ENCODE measurements around the gene GZMM. TPM values are rescaled to one million over a fixed set of nuclear protein-coding genes. Genes with fewer than 3 reads are reported as not detected.

The GZMM gene
- polyA plus RNA-seq, 3 donors: 0.14 to 0.49 (median 0.36) TPM

GRCh38 chr19:558770-559439 lies 15.1 kb downstream of the GZMM start:
- no peak for DNase-seq

GRCh38 chr19:560121-560520 lies 16.3 kb downstream of the GZMM start:
- DNase-seq: no peak

GRCh38 chr19:566403-566802 lies 22.6 kb downstream of the GZMM start:
- DNase-seq: no peak

- DNase-seq: no peak
Observed at GRCh38 chr19:566844-567243, 23.0 kb downstream of the GZMM start.

GRCh38 chr19:567296-567900 lies 23.5 kb downstream of the GZMM start:
- no peak for DNase-seq

- no peak for DNase-seq
Observed at GRCh38 chr19:570251-570686, 26.4 kb downstream of the GZMM start.

- DNase-seq: peak; percentile 46
Observed at GRCh38 chr19:570937-571565, 27.2 kb downstream of the GZMM start.

GRCh38 chr19:571566-571974 lies 27.7 kb downstream of the GZMM start:
- DNase-seq: peak; percentile 55

- peak; percentile 98 for DNase-seq
Observed at GRCh38 chr19:572140-572742, 28.4 kb downstream of the GZMM start, which contains the start of gene BSG. BSG (plus strand) TSS chr19:572596; CDS start chr19:572635, 39 bp downstream.

GRCh38 chr19:572743-573518 lies 29.1 kb downstream of the GZMM start:
- no peak for DNase-seq

GRCh38 chr19:573519-573825 lies 29.6 kb downstream of the GZMM start:
- no peak for DNase-seq

GRCh38 chr19:574658-575526 lies 31.0 kb downstream of the GZMM start:
- no peak for DNase-seq

GRCh38 chr19:575527-576506 lies 32.0 kb downstream of the GZMM start:
- DNase-seq: no peak

- DNase-seq: no peak
Observed at GRCh38 chr19:576768-577438, 33.0 kb downstream of the GZMM start.

- no peak for DNase-seq
Observed at GRCh38 chr19:577439-578392, 33.9 kb downstream of the GZMM start.

GRCh38 chr19:579111-579841 lies 35.4 kb downstream of the GZMM start:
- no peak for DNase-seq

- no peak for DNase-seq
Observed at GRCh38 chr19:579842-580155, 35.9 kb downstream of the GZMM start.
